ENCODE data around the gene RBBP8. TPM values are rescaled to one million over a fixed set of nuclear protein-coding genes. Genes with fewer than 3 reads are reported as not detected.

The RBBP8 gene
- total RNA-seq, 1 experiment from 2014 or later: 58.1 TPM

DNA sequence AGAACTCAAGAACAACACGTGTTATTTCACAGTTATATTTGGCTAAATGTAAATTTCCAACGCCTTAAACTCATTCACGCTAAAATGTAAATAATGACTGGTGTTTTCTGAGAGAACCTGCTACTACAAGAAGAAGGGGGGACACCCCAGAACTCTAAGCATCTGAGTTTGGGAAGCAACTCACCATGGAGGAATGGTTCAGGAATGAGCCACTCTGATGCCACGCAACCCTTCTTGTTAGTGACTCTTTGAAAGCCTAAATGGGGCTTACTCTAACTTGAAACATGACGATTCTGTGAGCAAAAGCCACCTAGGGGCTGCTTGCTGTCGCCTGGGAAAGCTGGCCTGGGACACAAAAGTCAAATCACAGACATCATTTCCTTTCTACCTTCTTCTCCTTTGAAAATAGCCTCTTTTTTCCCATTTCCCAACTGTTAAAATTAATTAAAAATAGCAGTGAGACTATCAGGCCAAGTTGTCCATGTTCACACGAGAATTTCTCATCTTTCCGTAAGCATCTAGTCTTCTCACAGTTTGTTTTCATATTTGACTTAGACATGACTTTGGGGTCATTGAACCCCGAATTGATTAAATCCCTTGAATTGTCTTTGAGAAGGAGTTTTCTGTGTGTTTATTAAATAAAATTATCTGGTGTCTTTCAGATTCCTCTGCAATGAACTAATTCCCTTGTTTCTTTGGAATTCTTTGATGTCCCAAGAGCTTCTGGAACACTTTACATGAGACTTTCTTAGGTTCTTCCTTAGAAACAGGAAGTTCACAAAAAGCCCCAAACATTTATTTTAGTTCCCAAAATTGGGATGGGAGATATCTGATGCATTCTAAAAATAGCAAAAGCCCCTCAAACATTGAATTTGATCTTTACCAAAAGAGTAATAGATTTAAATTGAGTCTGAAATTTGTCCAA, 126.7 kb downstream of the RBBP8 start:
- no peak for DNase-seq (ENCODE audit: low read depth)

DNA sequence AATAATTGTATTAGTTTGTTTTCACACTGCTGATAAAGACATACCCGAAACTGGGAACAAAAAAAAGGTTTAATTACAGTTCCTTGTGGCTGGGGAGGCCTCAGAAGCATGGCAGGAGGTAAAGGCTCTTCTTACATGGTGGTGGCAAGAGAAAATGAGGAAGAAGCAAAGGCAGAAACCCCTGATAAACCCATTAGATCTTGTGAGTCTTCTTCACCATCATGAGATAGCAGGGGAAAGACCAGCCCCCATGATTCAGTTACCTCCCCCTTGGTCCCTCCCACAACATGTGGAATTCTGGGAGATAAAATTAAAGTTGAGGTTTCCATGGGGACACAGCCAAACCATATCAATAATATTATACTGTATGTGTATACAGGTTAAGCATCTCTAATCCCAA, 128.9 kb downstream of the RBBP8 start:
- no peak for DNase-seq (ENCODE audit: low read depth)

DNA sequence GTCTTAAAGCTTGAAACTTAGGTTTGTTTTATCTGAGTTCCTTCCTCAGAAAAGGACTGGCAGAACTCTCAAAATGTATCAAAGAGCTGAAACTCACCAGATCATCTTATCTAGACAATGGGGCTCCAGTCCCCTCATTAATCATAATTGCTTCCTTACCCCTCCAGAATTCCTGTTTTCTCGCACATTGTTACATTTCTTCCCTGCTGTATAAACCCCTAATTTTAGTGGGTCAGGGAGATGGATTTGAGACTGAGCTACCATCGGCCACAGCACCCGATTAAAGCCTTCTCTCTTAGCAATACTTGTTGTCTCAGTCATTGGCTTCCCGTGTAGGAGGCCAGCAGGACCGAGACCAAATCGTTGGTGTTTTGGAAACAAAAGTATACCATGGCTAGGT, 130.4 kb downstream of the RBBP8 start:
- DNase-seq (ENCODE audit: low read depth): no peak

DNA sequence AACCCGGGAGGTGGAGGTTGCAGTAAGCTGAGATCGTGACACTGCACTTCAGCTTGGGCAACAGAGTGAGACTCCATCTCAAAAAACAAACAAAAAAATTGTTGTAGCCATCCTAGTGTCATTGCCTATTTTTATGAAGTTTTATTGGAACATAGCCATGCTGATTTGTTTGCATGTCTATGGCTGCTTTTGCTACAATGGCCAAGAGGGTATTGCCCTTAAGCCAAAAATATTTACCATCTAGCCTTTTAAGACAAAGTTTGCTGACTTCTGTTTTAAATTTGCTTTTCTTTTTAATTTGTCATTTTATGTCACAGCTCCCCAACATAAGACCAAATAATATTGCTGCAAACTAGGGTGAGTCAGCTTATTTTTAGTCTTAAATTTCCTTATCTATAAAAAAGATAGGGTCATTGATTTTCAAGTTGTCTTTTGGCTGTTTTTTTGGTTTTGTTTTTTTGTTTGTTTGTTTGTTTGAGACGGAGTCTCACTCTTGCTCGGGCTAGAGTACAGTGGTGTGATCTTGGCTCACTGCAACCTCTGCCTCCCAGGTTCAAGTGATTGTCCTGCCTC, 132.2 kb downstream of the RBBP8 start:
- DNase-seq (ENCODE audit: low read depth): no peak

DNA sequence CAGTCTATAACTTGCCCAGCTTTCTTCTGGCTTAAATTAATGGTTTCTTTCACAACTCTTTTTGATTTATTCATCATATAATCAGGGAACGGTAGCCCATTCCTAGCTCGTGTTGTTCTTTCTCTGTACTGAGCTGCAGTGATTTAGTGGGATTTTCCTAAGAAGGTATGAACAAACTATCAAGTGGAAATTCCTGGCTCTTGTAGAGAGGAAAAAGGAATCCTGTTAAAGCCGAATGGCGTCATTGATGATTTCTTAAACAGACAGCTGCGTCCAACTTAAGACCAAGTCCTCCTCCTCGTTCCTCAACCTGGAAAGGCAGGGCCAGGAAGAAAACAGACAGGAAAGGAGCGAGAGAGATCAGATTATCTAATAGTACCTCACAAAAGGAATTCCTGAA, 132.9 kb downstream of the RBBP8 start:
- no peak for DNase-seq (ENCODE audit: low read depth)

DNA sequence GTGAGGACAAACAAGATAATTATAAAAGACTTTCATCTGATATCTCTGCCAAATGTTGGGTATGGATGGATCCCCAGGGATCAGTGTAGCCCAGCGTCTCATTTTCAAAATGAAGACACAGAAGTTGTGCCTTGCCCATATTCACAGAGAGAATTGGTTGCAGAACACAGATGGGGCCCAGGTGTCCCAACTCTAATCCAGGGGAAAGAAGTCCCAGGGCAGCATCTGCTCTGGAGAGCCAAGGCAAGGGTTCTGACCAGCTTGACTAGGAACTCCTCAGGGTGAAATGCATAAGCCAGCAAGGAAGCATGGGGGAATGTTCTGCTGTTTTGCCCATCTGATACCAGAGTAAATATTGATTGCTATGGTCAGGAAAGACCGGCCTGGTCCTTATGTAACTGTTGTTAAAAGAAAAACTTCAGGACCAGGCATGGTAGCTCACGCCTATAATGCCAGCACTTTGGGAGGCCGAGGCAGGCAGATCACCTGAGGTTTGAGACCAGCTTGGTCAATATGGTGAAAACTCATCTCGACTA, 133.4 kb downstream of the RBBP8 start:
- DNase-seq (ENCODE audit: low read depth): no peak

DNA sequence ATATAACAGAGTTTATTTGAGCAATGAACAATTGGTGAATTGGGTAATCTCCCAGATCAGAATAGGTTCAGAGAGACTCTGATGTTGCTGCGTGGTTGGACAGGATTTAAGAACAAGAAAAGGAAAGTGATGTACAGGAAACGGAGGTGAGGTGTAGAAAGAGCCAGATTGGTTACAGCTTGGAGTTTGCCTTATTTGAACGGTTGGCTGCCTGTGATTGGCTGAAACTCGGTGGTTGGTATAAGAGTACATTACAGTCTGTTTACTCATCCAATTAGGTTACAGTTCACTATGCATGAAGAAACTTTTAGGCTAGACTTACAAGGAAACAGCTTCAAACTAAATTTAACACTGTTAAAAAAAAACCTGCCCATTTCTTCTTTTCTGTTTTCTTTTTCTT, 134.1 kb downstream of the RBBP8 start:
- peak; percentile 24 for DNase-seq (ENCODE audit: low read depth)

DNA sequence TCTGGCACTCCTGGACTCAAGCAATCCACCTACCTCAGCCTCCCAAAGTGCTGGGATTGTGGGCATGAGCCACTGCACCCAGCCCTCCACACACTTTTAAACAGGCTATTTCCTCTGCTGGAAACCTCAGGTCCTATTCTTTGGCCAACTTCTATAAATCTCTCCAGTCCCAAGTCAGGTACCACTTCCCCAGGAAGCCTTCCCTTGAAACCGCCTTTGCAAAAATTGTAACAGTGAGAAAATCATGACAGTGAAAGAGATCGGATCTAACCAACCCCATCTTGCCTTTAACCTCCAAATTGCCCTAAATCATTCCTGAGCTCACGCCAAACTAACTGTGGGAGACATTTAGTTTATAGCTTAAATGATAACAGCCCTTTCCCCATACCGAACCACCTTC, 134.9 kb downstream of the RBBP8 start:
- DNase-seq (ENCODE audit: low read depth): no peak

DNA sequence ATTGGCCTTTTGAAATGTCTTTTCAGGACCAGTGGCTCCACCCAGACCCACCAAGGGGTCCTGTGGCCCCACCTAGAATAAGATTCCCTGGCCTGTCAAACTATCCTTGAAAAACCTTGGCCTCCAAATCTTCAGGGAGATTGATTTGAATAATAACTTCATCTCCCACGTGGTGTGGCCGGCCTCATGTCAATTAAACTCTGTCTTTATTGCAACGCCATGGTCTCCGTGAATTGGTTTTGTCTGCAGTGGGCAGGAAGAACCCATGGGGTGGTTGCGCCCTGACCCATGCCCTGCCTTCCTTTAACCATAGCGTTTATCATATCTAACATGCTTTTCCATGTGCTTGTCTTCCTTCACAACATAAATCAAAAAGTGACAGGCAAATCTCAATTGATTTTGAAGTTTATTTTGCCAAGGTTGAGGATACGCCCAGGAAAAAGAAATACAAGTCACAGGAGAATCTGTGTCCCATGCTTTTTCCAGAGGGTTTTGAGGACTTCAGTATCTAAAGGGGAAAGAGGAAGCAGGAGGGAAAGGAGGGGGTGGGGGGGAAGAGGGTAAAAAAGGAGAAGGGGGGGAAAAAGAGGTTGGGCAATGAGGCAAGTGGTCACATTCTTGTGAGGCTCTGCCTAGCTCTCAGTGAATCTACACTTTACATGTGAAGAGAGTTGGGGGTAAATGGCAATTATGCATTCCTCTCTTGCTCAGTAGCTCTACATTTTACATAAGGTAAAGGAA, 135.6 kb downstream of the RBBP8 start:
- no peak for DNase-seq (ENCODE audit: low read depth)

DNA sequence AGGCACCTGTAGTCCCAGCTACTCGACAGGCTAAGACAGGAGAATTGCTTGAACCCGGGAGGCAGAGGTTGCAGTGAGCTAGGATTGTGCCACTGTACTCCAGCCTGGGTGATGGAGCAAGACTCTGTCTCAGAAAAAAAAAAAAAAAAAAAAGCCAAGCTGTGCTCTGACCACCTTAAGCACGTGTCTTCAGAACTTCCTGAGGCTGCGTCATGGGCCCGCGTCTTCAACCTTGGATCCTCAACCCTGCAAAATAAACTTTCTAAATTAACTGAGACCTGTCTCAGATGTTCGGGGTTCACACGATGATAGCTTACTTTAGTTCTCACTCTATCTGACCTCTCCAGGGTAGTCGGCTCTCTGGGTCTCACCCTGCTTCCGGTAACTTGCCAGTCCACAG, 136.4 kb downstream of the RBBP8 start:
- DNase-seq (ENCODE audit: low read depth): no peak

DNA sequence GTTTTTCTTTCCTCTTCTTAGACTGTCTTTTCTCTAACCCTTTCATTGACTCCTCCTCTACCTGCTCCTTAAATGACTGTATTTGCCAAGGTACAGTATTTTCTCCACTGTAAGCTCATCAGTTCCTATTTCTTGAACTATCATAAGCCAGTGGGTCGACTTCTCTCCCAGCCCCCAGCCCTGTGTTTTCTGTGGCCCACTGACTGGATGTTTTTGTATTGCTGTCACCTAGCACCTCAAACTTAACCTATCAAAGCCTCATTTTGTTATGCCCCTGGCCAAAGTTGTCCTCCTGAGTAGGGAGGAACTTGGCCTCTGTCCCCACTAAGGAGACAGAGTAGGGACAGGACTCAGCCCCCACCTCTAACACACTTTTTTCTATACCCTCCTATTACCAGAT, 136.8 kb downstream of the RBBP8 start:
- DNase-seq (ENCODE audit: low read depth): no peak

DNA sequence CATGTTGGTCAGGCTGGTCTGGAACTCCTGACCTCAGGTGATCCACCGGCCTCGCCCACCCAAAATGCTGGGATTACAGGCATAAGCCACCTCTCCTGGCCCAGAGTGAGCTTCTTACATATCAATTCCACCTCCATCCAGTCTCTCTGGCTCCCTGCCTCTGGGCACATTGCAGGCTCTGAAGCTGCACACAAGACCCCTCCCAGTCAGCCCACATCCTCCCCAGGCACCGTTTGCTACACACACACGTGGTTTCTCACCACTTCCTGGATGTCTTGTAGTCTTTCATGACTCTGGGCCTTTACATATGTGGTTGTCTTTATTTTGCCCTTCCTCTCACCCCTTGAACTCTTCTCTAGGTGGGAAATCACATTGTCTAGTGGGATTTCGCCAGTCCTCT, 138.2 kb downstream of the RBBP8 start:
- peak; percentile 54 for DNase-seq (ENCODE audit: low read depth)

DNA sequence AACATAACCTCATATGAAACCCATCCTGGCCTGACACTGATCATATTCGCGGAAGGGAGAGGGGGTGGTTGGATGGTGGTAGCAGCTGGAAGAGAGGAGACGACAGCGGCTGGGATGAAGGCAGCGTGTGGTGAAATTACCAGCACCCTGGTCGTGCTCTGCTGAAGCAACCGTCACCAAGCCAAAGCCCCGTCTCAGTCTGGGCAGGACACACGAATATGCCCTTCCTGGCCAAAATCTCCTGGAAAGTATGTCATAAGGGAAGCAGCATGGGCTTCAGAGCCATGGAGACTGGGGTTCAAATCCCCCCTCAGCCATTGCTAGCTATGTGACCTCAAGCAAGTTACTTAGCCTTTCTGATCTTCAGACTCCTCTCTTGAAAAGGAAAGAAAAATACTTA, 139.0 kb downstream of the RBBP8 start:
- no peak for DNase-seq (ENCODE audit: low read depth)

DNA sequence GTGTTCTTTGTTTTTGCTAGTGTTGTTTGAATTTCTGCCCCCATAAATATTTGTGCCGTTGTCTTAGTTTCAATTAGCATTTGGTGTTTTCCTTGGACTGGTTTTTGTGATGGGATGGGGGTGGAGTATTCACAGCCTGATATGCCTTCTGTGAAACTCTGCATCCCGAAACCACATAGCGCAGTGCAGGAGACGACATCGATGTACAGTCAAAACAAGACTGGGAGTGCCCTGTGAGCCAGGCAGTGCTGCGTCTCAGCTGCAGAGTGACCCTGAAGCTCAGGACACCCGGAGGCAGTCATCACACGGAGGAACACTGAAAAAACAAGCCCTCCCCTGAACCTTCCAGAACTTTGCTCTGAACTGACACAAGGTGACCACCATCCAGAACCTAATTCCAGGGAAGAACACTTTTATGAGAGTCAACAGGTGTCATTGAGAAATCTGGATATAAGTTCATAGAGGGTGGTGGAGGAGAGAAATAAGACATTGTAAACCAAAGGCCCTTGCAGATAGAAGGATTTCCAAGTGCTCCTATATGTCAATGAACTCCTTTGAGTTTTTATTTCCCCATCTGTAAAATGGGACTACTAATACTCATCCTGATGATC, 141.0 kb downstream of the RBBP8 start:
- DNase-seq (ENCODE audit: low read depth): no peak

Other genes starting within 250 kb of the RBBP8 start
- gene CABLES1, start 202.2 kb downstream of the RBBP8 start, total RNA-seq (2014; rRNA removed; shearing (Covaris generic)): 6.2 and 7.8 TPM in 2 replicates